ENCODE measurements around the gene ZNF620. TPM values are rescaled to one million over a fixed set of nuclear protein-coding genes. Genes with fewer than 3 reads are reported as not detected.
"Not testable (repeated sequence)": the region's sequence is repeated elsewhere in the genome, so short reads cannot be mapped to it uniquely, and the experiment has no call there.

The ZNF620 gene
- 1 to 10 TPM; 4.0 to 7.0 (median 6.4) TPM for total RNA-seq
- long read RNA-seq, donor 1, partial matches to known transcripts = 0 of 4 reads
- long read RNA-seq, donor 1, other reads (novel, unspliced or antisense) = 2 of 4 reads
- long read RNA-seq, donor 2, partial matches to known transcripts = 0 of 5 reads
- long read RNA-seq, donor 2, other reads (novel, unspliced or antisense) = 4 of 5 reads

- H3K4me1 ChIP-seq (ENCODE audit: low read depth) = peaks cover 5% of the 10 kb centered on the region
- DNase-seq = peak; percentile 78 to 87 (median 86)
- intact Hi-C loops (cut with DNase I, micrococcal nuclease) = no loop called here
Observed at GRCh38 chr3:40505599-40506462, at the start of gene ZNF620. TSS of gene ZNF620 (plus strand) at chr3:40506039. CDS start at chr3:40506353, 314 bp downstream.

GRCh38 chr3:40456279-40456939, 49.4 kb upstream of the ZNF620 start:
- Histone ChIP-seq H3K4me1 (ENCODE audit: low read depth) (peaks cover 38% of the 10 kb centered on the region), H3K4me3 (peak overlapping the region; percentile 49)
- intact Hi-C loops (cut with DNase I, micrococcal nuclease) = no loop called here

More at GRCh38 chr3:40505599-40506462, at the start of gene ZNF620:
- Histone ChIP-seq H3K4me3 (peak within 1 kb of the TSS; percentile 31), H3K36me3 (ENCODE audit: low read depth) (no peaks in the 10 kb centered on the region), H3K9me3 (no peaks in the 10 kb centered on the region)
- ATAC-seq = peak; percentile 95
- TF ChIP-seq CTCF (IDR thresholded peaks at IDR 0.05) = no peak

GRCh38 chr3:40456940-40457823, 48.7 kb upstream of the ZNF620 start, which contains the start of gene RPL14:
TSS of gene RPL14 (plus strand) at chr3:40457339. CDS start at chr3:40457472, 133 bp downstream.
- peak; percentile 96 to 98 (median 97) for DNase-seq
- Histone ChIP-seq H3K4me3 (peak within 1 kb of the TSS; percentile 49), H3K9me3 (no peaks in the 10 kb centered on the region), H3K4me1 (ENCODE audit: low read depth) (peaks cover 38% of the 10 kb centered on the region), H3K36me3 (ENCODE audit: low read depth) (peaks cover 18% of the 10 kb centered on the region)
- ATAC-seq = peak; percentile 89
- intact Hi-C loops (cut with DNase I, micrococcal nuclease) = no loop called here
- no peak for TF ChIP-seq CTCF (IDR thresholded peaks at IDR 0.05)

More at GRCh38 chr3:40456279-40456939, 49.4 kb upstream of the ZNF620 start:
- peaks cover 17% of the 10 kb centered on the region for H3K36me3 ChIP-seq (ENCODE audit: low read depth)
- DNase-seq (peak in 2 of 3 donors; percentile 16 to 38), ATAC-seq (no peak)
- H3K9me3 ChIP-seq = no peaks in the 10 kb centered on the region
- TF ChIP-seq CTCF (IDR thresholded peaks at IDR 0.05) = no peak

GRCh38 chr3:40458473-40458872, 47.4 kb upstream of the ZNF620 start:
- Histone ChIP-seq H3K36me3 (ENCODE audit: low read depth) (peaks cover 28% of the 10 kb centered on the region), H3K9me3 (no peaks in the 10 kb centered on the region), H3K4me3 (no peak overlapping the region), H3K4me1 (ENCODE audit: low read depth) (peaks cover 32% of the 10 kb centered on the region)
- DNase-seq (no peak), ATAC-seq (no peak)
- no peak for TF ChIP-seq CTCF (IDR thresholded peaks at IDR 0.05)
- intact Hi-C loops (cut with DNase I, micrococcal nuclease) = no loop called here

GRCh38 chr3:40460481-40460880, 45.4 kb upstream of the ZNF620 start:
- H3K4me3 ChIP-seq; intact Hi-C loops (cut with DNase I, micrococcal nuclease); H3K9me3 ChIP-seq; ATAC-seq; DNase-seq: not testable (repeated sequence)
- Histone ChIP-seq H3K4me1 (ENCODE audit: low read depth) (peaks cover 24% of the 10 kb centered on the region), H3K36me3 (ENCODE audit: low read depth) (peaks cover 28% of the 10 kb centered on the region)

Data from mucosa of descending colon (tissue), 3 donors.